A673 (cell line): ENCODE data around the gene TRAPPC2L. TPM values are rescaled to one million over a fixed set of nuclear protein-coding genes. Genes with fewer than 3 reads are reported as not detected.
A peak's percentile ranks its signal among the peaks of the same experiment; 100 is the strongest.

Source experiments
- BruUV-seq: library from RNA; stranded (reverse); fragments of 400-500 nt; replicated peaks from 2 replicates; lab custom pipeline; 2021; lab: Mats Ljungman, UMichigan
- CTCF ChIA-PET: fragments of 300-600 bp; sonication (Branson Sonifier 250); formaldehyde crosslinking; loops from one replicate; lab custom pipeline; 2022; ENCODE audit warnings: antibody characterized with exemption; lab: Charles Lee
- POLR2A ChIA-PET: fragments of 300-600 bp; sonication (Branson Sonifier 250); formaldehyde crosslinking; loops from one replicate; lab custom pipeline; 2022; ENCODE audit warnings: antibody characterized with exemption; ENCODE audit not compliant: low non-redundant PET; lab: Charles Lee
- DNase-seq: peaks from one replicate; pipeline ENCODE4 v3.0.0-alpha.2; 2015; ENCODE audit warnings: low spot score
- H3K27ac ChIP-seq: fragments of 200-600 bp; sonication (generic); 2 replicates; pipeline ENCODE4 v1.5.1; 2016; ENCODE audit warnings: mixed run types, low read depth, mild to moderate bottlenecking, mixed read lengths, antibody characterized with exemption, low read length; ENCODE audit not compliant: poor library complexity, severe bottlenecking
- H3K27me3 ChIP-seq: fragments of 200-600 bp; sonication (generic); replicated peaks from 2 replicates; pipeline ENCODE4 v1.6.1; 2017; ENCODE audit warnings: mixed run types, low read depth, mild to moderate bottlenecking, mixed read lengths, antibody characterized with exemption, low read length; ENCODE audit not compliant: insufficient read depth, poor library complexity
- H3K36me3 ChIP-seq: fragments of 200-600 bp; sonication (generic); 2 replicates; pipeline ENCODE4 v1.6.1; 2016; ENCODE audit warnings: mixed run types, mild to moderate bottlenecking, mixed read lengths, antibody characterized with exemption, low read length; ENCODE audit not compliant: insufficient read depth, poor library complexity, severe bottlenecking
- H3K4me1 ChIP-seq: fragments of 200-600 bp; sonication (generic); 2 replicates; pipeline ENCODE4 v1.6.1; 2017; ENCODE audit warnings: mixed run types, mild to moderate bottlenecking, mixed read lengths, antibody characterized with exemption, low read length; ENCODE audit not compliant: insufficient read depth, poor library complexity, severe bottlenecking
- H3K4me3 ChIP-seq: fragments of 200-600 bp; sonication (generic); 2 replicates; pipeline ENCODE4 v1.5.1; 2016; ENCODE audit warnings: low read depth, mixed run types, mild to moderate bottlenecking, mixed read lengths, low read length; ENCODE audit not compliant: poor library complexity, severe bottlenecking
- H3K9me3 ChIP-seq: fragments of 200-600 bp; sonication (generic); 2 replicates; pipeline ENCODE4 v1.6.1; 2016; ENCODE audit warnings: mixed run types, low read depth, mild to moderate bottlenecking, mixed read lengths, antibody characterized with exemption, low read length; ENCODE audit not compliant: poor library complexity, severe bottlenecking
- CTCF ChIP-seq: fragments of 300-800, 200-600 bp; sonication (generic); conservative IDR thresholded peaks from 2 replicates; pipeline ENCODE4 v1.5.1; 2017; ENCODE audit warnings: low read depth, mild to moderate bottlenecking, antibody characterized with exemption, low read length, moderate library complexity, mixed read lengths
- EZH2 ChIP-seq: fragments of 200-600 bp; sonication (generic); IDR thresholded peaks from 2 replicates; pipeline ENCODE4 v1.6.1; 2017; ENCODE audit warnings: borderline replicate concordance, low read depth, mild to moderate bottlenecking, mixed read lengths, antibody characterized with exemption, low read length; ENCODE audit not compliant: poor library complexity, severe bottlenecking
- intact Hi-C: fragments of 100-400 bp; cut with micrococcal nuclease; formaldehyde crosslinking; loops from one replicate; pipeline ENCODE4 v1.10.0; 2022; ENCODE audit not compliant: unreplicated experiment
- total RNA-seq: library from RNA; stranded (reverse); gene quantifications from 2 replicates; pipeline ENCODE4 v1.2.3, GENCODE V29; 2021

TRAPPC2L gene
- total RNA-seq, 1 experiment from 2014 or later: 98.6 TPM

DNA sequence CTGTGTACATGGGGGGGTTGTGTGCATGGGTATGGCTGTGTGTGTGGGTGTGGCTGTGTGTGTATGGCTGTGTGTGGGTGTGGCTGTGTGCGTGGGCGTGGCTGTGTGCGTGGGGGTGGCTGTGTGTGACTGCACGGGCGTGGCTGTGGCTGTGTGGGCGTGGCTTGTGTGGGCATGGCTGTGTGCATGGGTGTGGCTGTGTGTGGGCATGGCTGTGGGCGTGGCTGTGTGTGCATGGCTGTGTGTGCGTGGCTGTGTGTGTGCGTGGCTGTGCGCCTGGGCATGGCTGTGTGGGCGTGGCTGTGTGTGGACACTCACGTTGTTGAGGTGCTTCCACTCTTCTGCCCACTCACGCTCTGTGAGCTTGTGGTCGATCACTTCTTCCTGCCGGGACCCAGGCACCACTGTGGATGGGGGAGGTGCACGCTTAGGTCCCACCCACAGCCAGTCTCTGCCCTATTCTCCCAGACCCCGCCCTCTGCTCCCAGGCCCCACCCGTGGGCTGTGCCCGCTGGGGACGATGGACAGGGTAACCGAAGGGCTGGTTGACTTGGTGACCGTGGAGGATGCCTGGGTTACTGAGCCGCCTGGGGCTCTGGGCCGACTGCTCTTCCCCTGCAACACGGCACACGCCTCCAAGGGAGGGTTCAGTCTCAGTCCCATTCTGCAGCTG lies 25.6 kb downstream of the TRAPPC2L start:
- POLR2A ChIA-PET: interaction anchor here (0.5 kb wide), 1 partner anchor 23 kb away, joined by 11 read pairs; no protein-coding TSS in a partner anchor

DNA sequence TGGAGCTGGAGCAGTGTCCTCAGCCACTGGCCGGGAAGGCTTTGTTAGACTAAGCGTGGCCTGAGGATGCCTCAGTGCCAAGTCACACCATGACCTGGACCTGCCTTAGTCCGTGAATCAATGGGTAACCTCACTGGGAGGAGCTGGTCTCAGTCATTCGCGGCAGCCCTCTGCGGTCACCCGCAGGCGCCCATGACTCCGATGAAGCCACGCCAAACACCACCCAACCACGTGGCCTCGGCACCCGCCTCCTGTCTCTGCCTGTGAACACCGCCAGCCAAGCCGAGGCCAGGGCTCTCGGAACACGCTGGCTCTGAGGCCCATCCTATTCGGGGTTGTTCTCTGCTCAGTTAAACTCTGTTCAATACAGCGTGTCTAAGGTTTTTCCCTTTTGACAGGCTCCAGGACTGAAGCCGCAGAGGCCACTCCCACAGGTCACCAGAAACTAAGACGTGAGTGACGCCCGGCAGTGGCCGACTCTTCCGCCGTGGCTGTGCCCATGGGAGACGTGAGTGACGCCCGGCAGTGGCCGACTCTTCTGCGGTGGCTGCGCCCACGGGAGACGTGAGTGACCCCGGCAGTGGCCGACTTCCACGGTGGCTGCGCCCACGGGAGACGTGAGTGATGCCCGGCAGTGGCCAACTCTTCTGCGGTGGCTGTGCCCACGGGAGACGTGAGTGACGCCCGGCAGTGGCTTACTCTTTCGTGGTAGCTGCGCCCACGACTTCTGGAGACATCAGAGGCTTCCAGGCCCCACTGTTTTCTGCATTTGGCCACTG lies 26.4 kb downstream of the TRAPPC2L start:
- intact Hi-C loops: no loop called here
- BruUV-seq: no TSS peak
- H3K4me1 ChIP-seq: no peaks in the 10 kb centered on the region
- no peak for TF ChIP-seq CTCF
- TF ChIP-seq EZH2: no peak
- no peak overlapping the region for H3K4me3 ChIP-seq
- H3K36me3 ChIP-seq: no peaks in the 10 kb centered on the region
- ChIA-PET POLR2A (no interaction called here), CTCF (no interaction called here)
- no peak for DNase-seq
- H3K9me3 ChIP-seq: no peaks in the 10 kb centered on the region
- H3K27ac ChIP-seq: no peak overlapping the region
- H3K27me3 ChIP-seq: no peaks in the 10 kb centered on the region

More for the DNA sequence above, 25.6 kb downstream of the TRAPPC2L start:
- Histone ChIP-seq H3K27ac (no peak overlapping the region), H3K4me1 (no peaks in the 10 kb centered on the region), H3K9me3 (no peaks in the 10 kb centered on the region), H3K36me3 (no peaks in the 10 kb centered on the region), H3K4me3 (no peak overlapping the region), H3K27me3 (no peaks in the 10 kb centered on the region)
- no TSS peak for BruUV-seq
- TF ChIP-seq EZH2: no peak
- no peak for TF ChIP-seq CTCF
- CTCF ChIA-PET: no interaction called here
- DNase-seq: peak; percentile 37
- intact Hi-C loops: no loop called here

DNA sequence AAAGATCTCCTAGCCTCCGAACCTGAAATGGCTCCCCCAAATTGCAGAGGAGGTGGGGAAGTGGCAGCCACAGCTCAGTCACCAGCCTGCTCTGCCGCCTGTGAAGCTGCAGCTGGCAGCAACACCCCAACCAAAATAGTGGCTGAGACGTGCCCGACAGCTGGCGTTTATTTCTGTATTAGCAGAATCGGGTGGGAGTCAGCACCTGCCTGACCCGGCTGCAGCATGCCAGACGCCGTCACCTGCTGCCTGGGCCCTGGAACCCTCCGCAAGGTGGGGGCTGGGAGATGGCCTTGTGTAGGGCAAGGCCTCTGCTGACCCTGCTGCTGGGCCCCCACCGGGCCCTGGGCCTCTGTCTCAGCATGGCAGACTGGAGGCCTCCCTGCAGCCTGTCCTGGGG lies 27.0 kb downstream of the TRAPPC2L start:
- Histone ChIP-seq H3K27ac (no peak overlapping the region), H3K36me3 (no peaks in the 10 kb centered on the region), H3K4me1 (peaks cover 5% of the 10 kb centered on the region), H3K27me3 (no peaks in the 10 kb centered on the region), H3K9me3 (no peaks in the 10 kb centered on the region), H3K4me3 (no peak overlapping the region)
- no TSS peak for BruUV-seq
- TF ChIP-seq EZH2: no peak
- TF ChIP-seq CTCF: no peak
- ChIA-PET CTCF (no interaction called here), POLR2A (no interaction called here)
- intact Hi-C loops: no loop called here
- DNase-seq: no peak
